Activated CD4-positive, alpha-beta T cell treated with anti-CD3 and anti-CD28 coated beads for 36 hours (primary cell): ENCODE results near the gene VANGL2. TPM values are rescaled to one million over a fixed set of nuclear protein-coding genes. Genes with fewer than 3 reads are reported as not detected.

Experiments
- ATAC-seq: fragments of 200-7000 bp; cut with Tn5 transposase; one replicate; pipeline ENCODE4 v1.10.0; 2021; ENCODE audit warnings: mild to moderate bottlenecking, moderate library complexity
- CTCF ChIA-PET: fragments of 350-600 bp; sonication (Branson Sonifier 250); formaldehyde crosslinking; loops from one replicate; lab custom pipeline; 2021; ENCODE audit warnings: antibody characterized with exemption; lab: Charles Lee
- POLR2A ChIA-PET: fragments of 350-600 bp; sonication (Branson Sonifier 250); formaldehyde crosslinking; loops from one replicate; lab custom pipeline; 2021; ENCODE audit warnings: antibody characterized with exemption, inconsistent platforms; lab: Charles Lee
- DNase-seq: peaks from one replicate; pipeline ENCODE4 v3.0.0-alpha.2; 2020
- H3K27ac Mint-ChIP-seq: one replicate; pipeline ENCODE4 v1.8.0; 2021; ENCODE audit warnings: mixed read lengths
- H3K27me3 Mint-ChIP-seq: one replicate; pipeline ENCODE4 v1.8.0; 2021; ENCODE audit warnings: mixed read lengths
- H3K36me3 Mint-ChIP-seq: one replicate; pipeline ENCODE4 v1.8.0; 2021; ENCODE audit warnings: low read depth, mixed read lengths
- H3K4me1 Mint-ChIP-seq: one replicate; pipeline ENCODE4 v1.8.0; 2021; ENCODE audit warnings: mixed read lengths
- H3K4me3 Mint-ChIP-seq: one replicate; pipeline ENCODE4 v1.8.0; 2021; ENCODE audit warnings: mild to moderate bottlenecking, moderate library complexity, mixed read lengths
- H3K9me3 Mint-ChIP-seq: one replicate; pipeline ENCODE4 v1.8.0; 2021; ENCODE audit warnings: low read depth, mixed read lengths
- intact Hi-C, 2 experiments: fragments of 100-400 bp; cut with DNase I in 1 of 2; cut with micrococcal nuclease in 1 of 2; formaldehyde crosslinking; loops; one replicate each; pipeline versions ENCODE4 v1.14.2 to v1.15.1; 2022 to 2024; cut with DNase I, micrococcal nuclease
- total RNA-seq, 2 experiments: library from RNA; stranded (reverse); gene quantifications; one replicate each; pipeline ENCODE4 v1.2.3, GENCODE V29; 2021

VANGL2 gene
- total RNA-seq, 2 experiments from 2014 or later = 0.09 to 0.12 TPM

GRCh38 chr1:160418483-160418882 is 18.1 kb downstream of the VANGL2 start:
- Mint-ChIP-seq H3K4me1 (no peaks in the 10 kb centered on the region), H3K27me3 (no peaks in the 10 kb centered on the region), H3K36me3 (no peaks in the 10 kb centered on the region), H3K27ac (no peak overlapping the region), H3K4me3 (no peak overlapping the region), H3K9me3 (no peaks in the 10 kb centered on the region)
- no peak for ATAC-seq
- DNase-seq = no peak
- CTCF ChIA-PET = interaction anchor here (0.6 to 0.9 kb wide), 3 partner anchors 42 to 188 kb away, joined by 3 to 4 read pairs (median 3); no protein-coding TSS in a partner anchor
- POLR2A ChIA-PET = no interaction called here
- intact Hi-C loops = no loop called here

- no peaks in the 10 kb centered on the region for H3K9me3 Mint-ChIP-seq
- DNase-seq (no peak), ATAC-seq (no peak)
- H3K4me3 Mint-ChIP-seq = no peak overlapping the region
- no peaks in the 10 kb centered on the region for H3K36me3 Mint-ChIP-seq
- ChIA-PET POLR2A (no interaction called here), CTCF (interaction anchor here (0.6 to 0.7 kb wide), 3 partner anchors 43 to 187 kb away, joined by 3 to 4 read pairs (median 3); no protein-coding TSS in a partner anchor)
- H3K4me1 Mint-ChIP-seq = no peaks in the 10 kb centered on the region
- no peaks in the 10 kb centered on the region for H3K27me3 Mint-ChIP-seq
- no peak overlapping the region for H3K27ac Mint-ChIP-seq
- intact Hi-C loops = no loop called here
These were observed 18.9 kb downstream of the VANGL2 start for GRCh38 chr1:160419150-160419837.

GRCh38 chr1:160419838-160420169 is 19.4 kb downstream of the VANGL2 start:
- Mint-ChIP-seq H3K27me3 (no peaks in the 10 kb centered on the region), H3K9me3 (no peaks in the 10 kb centered on the region), H3K4me3 (no peak overlapping the region), H3K36me3 (no peaks in the 10 kb centered on the region), H3K4me1 (no peaks in the 10 kb centered on the region), H3K27ac (no peak overlapping the region)
- POLR2A ChIA-PET = no interaction called here
- intact Hi-C loops = no loop called here
- no peak for ATAC-seq
- DNase-seq = no peak
- CTCF ChIA-PET = interaction anchor here (0.6 kb wide), 1 partner anchor 110 kb away, joined by 3 read pairs; no protein-coding TSS in a partner anchor

GRCh38 chr1:160420881-160421842 is 20.8 kb downstream of the VANGL2 start:
- no peak for ATAC-seq
- intact Hi-C loops = no loop called here
- Mint-ChIP-seq H3K27ac (no peak overlapping the region), H3K9me3 (no peaks in the 10 kb centered on the region), H3K36me3 (no peaks in the 10 kb centered on the region), H3K4me1 (no peaks in the 10 kb centered on the region), H3K27me3 (no peaks in the 10 kb centered on the region), H3K4me3 (no peak overlapping the region)
- POLR2A ChIA-PET = interaction anchor here (0.5 kb wide), 1 partner anchor 97 kb away, joined by 3 read pairs; no protein-coding TSS in a partner anchor
- no peak for DNase-seq
- CTCF ChIA-PET = interaction anchor here (0.9 kb wide), 1 partner anchor 42 kb away, joined by 3 read pairs; no protein-coding TSS in a partner anchor

GRCh38 chr1:160421881-160422280 is 21.5 kb downstream of the VANGL2 start:
- ATAC-seq (no peak), DNase-seq (no peak)
- H3K36me3 Mint-ChIP-seq = no peaks in the 10 kb centered on the region
- H3K27ac Mint-ChIP-seq = no peak overlapping the region
- H3K4me3 Mint-ChIP-seq = no peak overlapping the region
- intact Hi-C loops = no loop called here
- no peaks in the 10 kb centered on the region for H3K27me3 Mint-ChIP-seq
- POLR2A ChIA-PET = interaction anchor here (0.5 kb wide), 1 partner anchor 98 kb away, joined by 3 read pairs; no protein-coding TSS in a partner anchor
- no peaks in the 10 kb centered on the region for H3K9me3 Mint-ChIP-seq
- CTCF ChIA-PET = no interaction called here
- no peaks in the 10 kb centered on the region for H3K4me1 Mint-ChIP-seq

- peaks cover 17% of the 10 kb centered on the region for H3K4me1 Mint-ChIP-seq
- H3K36me3 Mint-ChIP-seq = no peaks in the 10 kb centered on the region
- H3K27me3 Mint-ChIP-seq = no peaks in the 10 kb centered on the region
- POLR2A ChIA-PET = no interaction called here
- no peak overlapping the region for H3K4me3 Mint-ChIP-seq
- ATAC-seq = no peak
- no peak for DNase-seq
- H3K27ac Mint-ChIP-seq = no peak overlapping the region
- CTCF ChIA-PET = interaction anchor here (1.0 kb wide), 1 partner anchor 182 kb away, joined by 3 read pairs; no protein-coding TSS in a partner anchor
- no peaks in the 10 kb centered on the region for H3K9me3 Mint-ChIP-seq
- intact Hi-C loops = no loop called here
These were observed 23.6 kb downstream of the VANGL2 start for GRCh38 chr1:160423966-160424365.

- no peak for DNase-seq
- Mint-ChIP-seq H3K36me3 (no peaks in the 10 kb centered on the region), H3K27me3 (no peaks in the 10 kb centered on the region), H3K4me3 (no peak overlapping the region), H3K4me1 (peaks cover 36% of the 10 kb centered on the region), H3K27ac (no peak overlapping the region), H3K9me3 (no peaks in the 10 kb centered on the region)
- POLR2A ChIA-PET = no interaction called here
- intact Hi-C loops = loop anchor here in 1 of 2 experiments (5.0 kb wide), 1 partner anchor 116 kb away; no protein-coding TSS in a partner anchor
- ATAC-seq = no peak
- CTCF ChIA-PET = interaction anchor here (1.0 to 1.4 kb wide), 3 partner anchors 51 to 179 kb away, joined by 3 read pairs; no protein-coding TSS in a partner anchor
These were observed 25.5 kb downstream of the VANGL2 start for GRCh38 chr1:160425847-160426246.

GRCh38 chr1:160427625-160428024 is 27.3 kb downstream of the VANGL2 start:
- no peaks in the 10 kb centered on the region for H3K27me3 Mint-ChIP-seq
- DNase-seq (peak; percentile 18), ATAC-seq (no peak)
- no peaks in the 10 kb centered on the region for H3K36me3 Mint-ChIP-seq
- no peak overlapping the region for H3K4me3 Mint-ChIP-seq
- H3K4me1 Mint-ChIP-seq = peaks cover 54% of the 10 kb centered on the region
- peak overlapping the region; percentile 87 for H3K27ac Mint-ChIP-seq
- no peaks in the 10 kb centered on the region for H3K9me3 Mint-ChIP-seq
- ChIA-PET POLR2A (no interaction called here), CTCF (interaction anchor here (1.5 to 3.0 kb wide), 2 partner anchors 10 to 184 kb away, joined by 3 to 18 read pairs; no protein-coding TSS in a partner anchor)
- intact Hi-C loops = loop anchor here (1.0 to 5.0 kb wide), 4 partner anchors 27 to 180 kb away; no protein-coding TSS in a partner anchor

- DNase-seq (no peak), ATAC-seq (no peak)
- ChIA-PET POLR2A (no interaction called here), CTCF (interaction anchor here (0.7 to 3.0 kb wide), 15 partner anchors 11 to 246 kb away, joined by 3 to 18 read pairs (median 3); no protein-coding TSS in a partner anchor)
- peak overlapping the region; percentile 87 for H3K27ac Mint-ChIP-seq
- H3K27me3 Mint-ChIP-seq = no peaks in the 10 kb centered on the region
- no peak overlapping the region for H3K4me3 Mint-ChIP-seq
- no peaks in the 10 kb centered on the region for H3K9me3 Mint-ChIP-seq
- H3K4me1 Mint-ChIP-seq = peaks cover 58% of the 10 kb centered on the region
- peaks cover 1% of the 10 kb centered on the region for H3K36me3 Mint-ChIP-seq
- intact Hi-C loops = loop anchor here (1.0 to 5.0 kb wide), 4 partner anchors 27 to 179 kb away; no protein-coding TSS in a partner anchor
These were observed 27.7 kb downstream of the VANGL2 start for GRCh38 chr1:160428053-160428452.

GRCh38 chr1:160428655-160429054 is 28.3 kb downstream of the VANGL2 start:
- ATAC-seq (peak; percentile 51), DNase-seq (peak; percentile 60)
- Mint-ChIP-seq H3K27me3 (no peaks in the 10 kb centered on the region), H3K4me3 (peak overlapping the region; percentile 32), H3K27ac (peak overlapping the region; percentile 94), H3K9me3 (peaks cover 1% of the 10 kb centered on the region), H3K36me3 (peaks cover 6% of the 10 kb centered on the region), H3K4me1 (peaks cover 63% of the 10 kb centered on the region)
- CTCF ChIA-PET = interaction anchor here (0.6 to 3.0 kb wide), 17 partner anchors 11 to 566 kb away, joined by 3 to 18 read pairs (median 4); no protein-coding TSS in a partner anchor
- intact Hi-C loops = loop anchor here (1.0 to 5.0 kb wide), 8 partner anchors 26 to 179 kb away; no protein-coding TSS in a partner anchor
- POLR2A ChIA-PET = no interaction called here
